GM12892 (cell line): ENCODE data around the gene CTNNAL1.

Source experiments
- DNase-seq: peaks from one replicate; pipeline ENCODE4 v3.0.0; 2011; ENCODE audit not compliant: insufficient read length
- FAIRE-seq: peaks from 2 replicates; lab custom pipeline; 2011; peaks lifted over from hg19 to GRCh38; lab: Jason Lieb, UNC
- POLR2A ChIP-seq: IDR thresholded peaks from 2 replicates; pipeline ENCODE4 v1.6.1; 2011; ENCODE audit warnings: low read depth, low read length, control low read depth
- POLR2AphosphoS5 ChIP-seq: IDR thresholded peaks from 2 replicates; pipeline ENCODE4 v1.6.1; 2011; ENCODE audit warnings: low read depth, low read length, control low read depth
- TAF1 ChIP-seq: IDR thresholded peaks from 2 replicates; pipeline ENCODE4 v1.6.1; 2011; ENCODE audit warnings: low read depth, mild to moderate bottlenecking, control low read depth, low read length, borderline replicate concordance

Gene CTNNAL1

DNA sequence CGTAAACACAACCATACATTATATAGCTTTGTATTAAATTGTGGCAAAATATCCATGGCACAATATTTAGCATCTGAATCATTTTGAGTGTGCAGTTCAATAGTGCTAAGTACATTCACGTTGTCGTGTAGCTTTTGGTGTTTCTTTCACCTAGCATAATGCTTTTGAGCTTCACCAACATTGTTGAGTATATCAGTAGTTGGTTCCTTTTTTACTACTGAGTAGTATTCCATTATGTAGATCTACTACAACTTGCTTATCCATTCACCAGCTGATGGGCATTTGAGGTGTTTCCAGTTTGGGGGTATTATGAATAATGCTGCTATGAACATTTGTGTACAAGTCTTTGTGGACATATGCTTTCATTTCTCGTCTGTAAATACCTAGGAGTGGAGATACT, 27.3 kb upstream of the CTNNAL1 start:
- TF ChIP-seq POLR2A: no peak
- FAIRE-seq (no peak), DNase-seq (no peak)

DNA sequence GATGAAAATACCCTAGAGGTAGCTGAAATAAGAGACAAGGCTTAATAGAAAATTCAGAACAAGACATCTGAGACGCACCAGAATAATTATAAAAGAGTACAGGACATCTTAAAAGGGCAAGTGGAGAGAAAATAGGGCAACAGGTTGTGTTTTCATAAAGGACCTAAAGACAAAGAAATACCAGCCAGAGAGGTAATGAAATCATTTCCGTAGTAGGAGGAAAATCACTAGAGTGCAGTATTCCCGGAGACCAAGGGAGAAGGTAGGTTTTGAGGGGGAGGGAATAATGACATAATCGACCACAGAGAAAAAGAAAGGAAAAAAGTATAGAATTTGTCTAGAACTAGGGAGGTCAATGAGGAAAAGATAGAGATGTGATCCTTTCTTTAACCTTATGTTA, 26.2 kb upstream of the CTNNAL1 start:
- DNase-seq: no peak
- no peak for FAIRE-seq
- no peak for TF ChIP-seq TAF1
- no peak for TF ChIP-seq POLR2AphosphoS5
- no peak for TF ChIP-seq POLR2A

DNA sequence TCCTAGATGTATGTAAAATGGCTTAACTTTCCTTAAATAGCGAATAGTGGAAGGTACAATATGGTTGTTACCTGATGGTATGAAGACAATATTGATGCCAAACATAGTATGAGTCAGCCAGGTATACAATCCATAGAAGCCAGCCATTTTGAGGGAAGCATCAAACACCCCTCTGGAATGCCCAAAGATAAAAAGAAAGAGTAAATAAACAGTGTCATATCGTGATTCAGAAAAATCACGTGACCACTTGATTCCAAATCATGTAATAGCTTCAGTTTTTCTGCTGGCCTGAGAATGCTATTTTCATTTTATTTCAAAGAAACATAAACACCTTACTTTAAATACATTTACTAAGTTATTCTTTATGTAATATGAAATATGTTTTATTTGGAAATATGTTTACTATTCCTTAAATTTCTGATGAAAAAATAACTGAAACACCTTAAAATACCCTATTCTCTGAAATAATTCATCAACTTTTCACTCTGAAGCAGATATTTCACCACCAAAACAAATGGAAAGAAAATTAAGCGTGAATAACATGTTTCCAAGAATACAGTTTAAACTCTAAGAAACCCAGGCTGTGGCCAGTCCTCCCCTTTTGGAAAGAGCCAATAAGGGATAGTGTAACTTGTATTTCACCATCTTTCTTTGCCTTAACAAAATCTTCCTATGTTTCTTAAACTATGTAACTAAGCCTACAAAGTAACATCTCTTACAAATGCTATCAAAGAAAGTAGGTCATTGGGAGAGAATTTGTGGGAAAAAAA, 24.8 kb upstream of the CTNNAL1 start:
- FAIRE-seq: no peak
- TF ChIP-seq POLR2AphosphoS5 (no peak), TAF1 (no peak), POLR2A (no peak)

DNA sequence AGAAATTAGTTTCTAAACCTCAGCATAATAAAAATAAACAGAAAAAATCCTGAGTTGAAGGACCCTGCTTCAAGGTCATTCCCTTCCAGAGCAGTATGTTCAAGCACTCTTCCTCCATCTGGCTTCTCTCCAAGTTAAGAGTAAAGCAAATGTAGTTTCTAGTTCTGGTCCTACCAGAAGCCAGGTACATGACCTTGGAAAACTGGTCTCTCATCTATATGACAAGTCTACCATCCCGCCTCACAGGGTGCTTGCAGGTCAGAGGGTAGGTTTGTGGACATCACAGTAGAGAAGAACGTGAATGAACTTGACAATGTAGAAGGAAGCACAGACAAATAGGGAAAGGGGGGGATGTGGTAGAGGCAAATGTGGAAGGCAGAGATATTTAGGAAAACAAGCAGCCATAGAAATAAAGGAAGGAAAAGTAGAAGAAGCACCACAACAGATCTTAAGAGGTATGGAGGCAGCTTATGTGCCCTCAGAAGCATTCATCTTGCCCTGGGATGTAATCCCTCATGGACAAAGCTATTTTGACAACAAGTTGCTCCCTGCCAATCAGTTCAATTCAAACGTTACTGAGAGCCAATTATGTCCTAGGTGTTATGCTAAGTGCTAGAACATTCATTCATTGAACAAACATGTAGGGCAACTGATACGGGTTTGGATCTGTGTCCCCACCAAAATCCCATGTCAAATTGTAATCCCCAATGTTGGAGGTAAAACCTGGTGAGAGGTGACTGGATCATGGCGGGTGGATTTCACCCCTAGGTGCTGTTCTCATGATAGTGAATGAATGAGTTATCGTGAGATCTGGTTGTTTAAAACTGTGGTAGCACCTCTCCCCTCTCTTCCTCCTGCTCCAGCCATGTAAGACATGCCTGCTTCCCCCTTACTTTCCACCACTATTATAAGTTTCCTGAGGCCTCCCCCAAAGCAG, 23.7 kb upstream of the CTNNAL1 start:
- FAIRE-seq (no peak), DNase-seq (no peak)
- no peak for TF ChIP-seq POLR2AphosphoS5
- TF ChIP-seq TAF1: no peak
- no peak for TF ChIP-seq POLR2A

More for the DNA sequence above, 24.8 kb upstream of the CTNNAL1 start:
- DNase-seq: no peak

DNA sequence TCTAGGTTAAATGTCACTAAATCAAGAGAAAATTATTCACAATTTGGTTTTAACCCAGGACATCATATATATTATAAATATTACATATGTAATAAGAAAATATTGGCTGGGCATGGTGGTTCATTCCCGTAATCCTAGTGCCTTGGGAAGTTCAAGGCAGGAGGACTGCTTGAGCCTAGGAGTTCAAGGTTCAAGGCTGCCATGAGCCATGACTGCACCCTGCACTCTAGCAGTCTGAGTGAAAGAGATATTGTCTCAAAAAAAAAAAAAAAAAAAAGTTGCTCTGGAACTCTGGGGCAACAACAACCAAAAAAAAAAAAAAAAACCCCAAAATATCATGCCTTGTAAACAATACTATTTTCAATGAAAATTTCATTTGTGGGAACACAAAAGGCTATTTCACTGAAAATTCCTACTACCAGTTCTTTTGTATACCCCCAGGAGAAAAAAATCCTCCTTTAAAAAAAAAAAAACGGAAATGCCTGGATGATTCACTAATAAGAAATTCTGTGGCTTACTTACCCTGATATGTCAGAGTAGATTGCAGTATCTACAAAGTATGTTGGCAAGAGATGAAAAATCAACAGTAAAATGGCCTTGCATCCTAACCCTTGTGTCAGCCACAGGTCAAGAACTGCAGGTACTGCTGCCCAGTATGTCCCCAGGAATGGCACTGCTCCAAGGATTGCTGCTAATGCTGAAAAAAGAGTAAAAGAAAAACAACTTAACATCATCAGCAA, 22.6 kb upstream of the CTNNAL1 start:
- FAIRE-seq: no peak
- no peak for DNase-seq
- TF ChIP-seq POLR2A (no peak), TAF1 (no peak), POLR2AphosphoS5 (no peak)

DNA sequence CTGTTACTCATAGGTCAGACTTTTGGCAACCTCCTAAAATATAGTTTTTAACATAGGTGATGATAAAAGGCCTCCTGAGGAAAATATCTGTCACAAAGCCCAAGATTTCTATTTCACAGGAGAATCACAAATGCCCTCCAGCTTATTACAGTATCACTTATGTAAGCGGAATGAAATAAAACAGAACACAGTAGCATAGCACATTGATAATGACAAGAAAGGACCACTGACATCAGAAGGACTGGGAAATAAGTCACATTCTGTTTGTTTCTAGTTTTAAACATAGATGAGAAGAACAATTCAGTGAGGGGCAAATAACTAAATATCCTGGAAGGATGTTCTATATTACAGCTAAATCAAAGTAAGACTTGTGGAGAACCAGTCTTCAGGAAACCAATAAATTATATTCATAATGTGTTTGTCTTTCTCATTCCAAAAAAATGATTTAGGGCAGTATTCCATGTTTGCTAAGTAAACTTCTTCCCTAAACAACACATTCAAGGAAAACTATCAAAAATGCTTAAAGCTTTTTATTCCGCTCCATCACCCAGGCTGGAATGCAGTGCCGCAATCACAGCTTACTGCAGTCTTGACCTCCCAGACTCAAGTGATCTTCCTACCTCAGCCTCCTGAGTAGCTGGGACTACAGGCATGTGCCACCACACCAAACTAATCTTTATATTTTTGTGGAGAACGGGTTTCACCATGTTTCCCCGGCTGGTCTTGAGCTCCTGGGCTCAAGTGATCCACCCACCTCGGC, 20.8 kb upstream of the CTNNAL1 start:
- DNase-seq (no peak), FAIRE-seq (no peak)
- TF ChIP-seq TAF1: no peak
- no peak for TF ChIP-seq POLR2AphosphoS5
- TF ChIP-seq POLR2A: no peak

DNA sequence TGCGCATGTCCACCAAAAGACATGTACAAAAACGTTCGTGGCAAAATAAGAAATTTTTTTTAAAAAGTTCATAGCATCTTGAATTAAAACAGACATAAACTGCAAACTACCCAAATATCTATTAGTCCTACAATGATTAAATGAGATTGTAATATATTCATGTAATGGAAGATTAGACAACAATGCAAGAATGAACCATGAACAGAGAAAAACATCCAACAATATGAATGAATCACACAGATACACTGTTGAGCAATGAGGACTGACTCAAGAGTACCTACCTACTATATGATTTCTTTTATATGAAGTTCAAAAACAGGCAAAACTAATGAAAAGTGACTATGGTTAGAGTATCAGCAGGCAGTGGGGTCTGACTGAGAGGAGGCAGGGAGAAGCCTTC, 17.9 kb upstream of the CTNNAL1 start:
- no peak for FAIRE-seq
- DNase-seq: no peak
- TF ChIP-seq TAF1 (no peak), POLR2A (no peak), POLR2AphosphoS5 (no peak)

DNA sequence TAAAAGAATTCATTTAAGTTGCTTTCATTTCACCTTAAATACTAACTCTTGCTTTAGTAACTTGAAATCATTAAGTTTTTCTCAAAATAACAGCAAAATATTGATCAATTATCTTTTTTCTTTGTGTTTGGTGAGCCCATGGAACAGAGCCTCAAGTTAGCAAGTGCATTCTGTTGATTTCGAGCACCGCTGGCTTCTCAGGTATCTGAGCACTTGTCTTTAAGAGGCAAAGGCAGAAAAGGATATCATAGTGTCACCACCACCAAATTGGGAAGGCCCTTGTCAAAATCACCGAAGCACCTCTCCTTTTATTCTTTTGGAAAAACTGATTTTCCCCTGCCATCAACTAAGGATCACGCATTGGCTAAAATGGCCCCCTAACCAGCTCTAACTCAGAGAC, 17.1 kb upstream of the CTNNAL1 start:
- no peak for FAIRE-seq
- no peak for DNase-seq
- no peak for TF ChIP-seq POLR2AphosphoS5
- no peak for TF ChIP-seq TAF1
- TF ChIP-seq POLR2A: no peak

DNA sequence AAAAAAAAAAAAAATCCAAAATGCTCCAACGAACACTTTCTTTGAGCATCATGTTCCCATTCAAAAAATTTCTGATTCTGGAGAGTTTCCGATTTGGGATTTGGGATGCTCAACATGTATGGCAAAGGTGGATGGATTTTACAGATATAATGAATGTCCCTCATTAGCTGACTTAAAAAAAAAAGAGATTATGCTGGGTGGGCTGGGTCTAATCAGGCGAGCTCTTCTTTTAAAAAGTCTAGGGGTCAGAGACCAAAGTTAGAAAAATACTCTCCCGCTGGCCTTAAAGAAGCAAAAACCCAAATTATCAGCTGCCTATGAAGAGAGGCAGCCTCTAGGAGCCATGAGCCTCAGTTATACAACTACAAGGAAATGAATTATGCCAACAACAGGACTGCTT, 15.2 kb upstream of the CTNNAL1 start:
- FAIRE-seq: no peak
- TF ChIP-seq TAF1 (no peak), POLR2A (no peak), POLR2AphosphoS5 (no peak)
- no peak for DNase-seq

DNA sequence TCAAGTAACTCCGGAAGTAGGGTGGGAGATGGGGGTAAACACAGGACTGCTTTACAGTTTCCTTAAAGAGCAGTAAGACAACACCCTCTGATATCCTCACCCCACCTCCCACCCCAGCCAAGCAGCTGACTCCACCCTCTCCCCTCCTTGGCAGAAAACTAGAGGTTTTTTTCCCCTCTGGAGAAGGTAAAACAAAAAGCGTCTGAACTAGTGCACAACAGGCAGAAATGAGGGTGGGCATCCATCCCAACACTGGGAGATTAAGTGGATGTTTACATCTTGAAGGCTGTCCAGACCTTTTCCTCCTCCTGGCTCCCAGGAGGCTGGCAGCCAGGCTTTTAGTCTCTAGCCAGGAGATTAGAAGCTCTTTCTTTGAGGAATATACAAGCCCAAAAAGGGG, 13.9 kb upstream of the CTNNAL1 start:
- FAIRE-seq: no peak
- DNase-seq: no peak
- TF ChIP-seq TAF1 (no peak), POLR2AphosphoS5 (no peak), POLR2A (no peak)
